ENCODE data around the gene PSMB5.

- TF ChIP-seq CTCF (IDR thresholded peaks at IDR 0.05) (no peak), POLR2A (IDR thresholded peaks at IDR 0.05; ENCODE audit: low read depth) (no peak)
Measured at GRCh38 chr14:23066368-23066767, 31.7 kb upstream of the PSMB5 start.

All from esophagus muscularis mucosa (tissue), 3 donors.